GM12874 (cell line): ENCODE data around the gene FHOD3.

ENCODE experiments used
- TF ChIP-seq, protein P1 (sequence below): IDR thresholded peaks from 2 replicates; pipeline ENCODE4 v1.5.1; 2011; ENCODE audit warnings: low read depth, mild to moderate bottlenecking, control low read depth, low read length, moderate library complexity; ENCODE audit not compliant: insufficient read depth

Gene FHOD3

DNA sequence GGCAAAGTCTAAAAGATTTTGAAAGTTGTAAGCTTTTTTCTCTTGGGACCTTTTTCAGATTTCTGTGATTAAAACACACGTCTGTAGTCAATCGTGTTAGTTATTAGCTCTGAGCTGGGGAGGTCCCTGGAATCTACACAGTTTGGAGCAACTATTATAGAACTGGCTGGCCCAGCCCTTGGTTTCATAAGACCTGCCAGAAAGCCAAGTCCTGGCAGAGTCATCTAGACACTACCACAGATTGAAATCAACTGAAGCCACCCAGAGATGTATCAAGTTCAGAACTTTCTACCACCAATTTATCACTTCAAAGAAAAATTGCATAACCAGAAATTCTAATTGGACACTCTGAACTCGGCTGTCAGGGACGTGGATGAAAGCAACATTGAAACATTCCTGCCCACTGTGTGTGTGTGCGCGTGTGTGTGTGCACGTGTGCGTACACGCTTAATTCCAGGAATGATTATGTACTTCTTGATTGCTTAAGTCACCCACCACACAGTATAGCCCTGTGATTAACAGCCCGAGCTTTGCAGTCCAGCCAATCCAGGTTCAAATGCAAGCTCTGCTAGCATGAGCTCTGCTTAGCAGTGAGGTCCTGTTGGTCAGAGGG, 405.0 kb downstream of the FHOD3 start:
- TF ChIP-seq, protein P1, sequence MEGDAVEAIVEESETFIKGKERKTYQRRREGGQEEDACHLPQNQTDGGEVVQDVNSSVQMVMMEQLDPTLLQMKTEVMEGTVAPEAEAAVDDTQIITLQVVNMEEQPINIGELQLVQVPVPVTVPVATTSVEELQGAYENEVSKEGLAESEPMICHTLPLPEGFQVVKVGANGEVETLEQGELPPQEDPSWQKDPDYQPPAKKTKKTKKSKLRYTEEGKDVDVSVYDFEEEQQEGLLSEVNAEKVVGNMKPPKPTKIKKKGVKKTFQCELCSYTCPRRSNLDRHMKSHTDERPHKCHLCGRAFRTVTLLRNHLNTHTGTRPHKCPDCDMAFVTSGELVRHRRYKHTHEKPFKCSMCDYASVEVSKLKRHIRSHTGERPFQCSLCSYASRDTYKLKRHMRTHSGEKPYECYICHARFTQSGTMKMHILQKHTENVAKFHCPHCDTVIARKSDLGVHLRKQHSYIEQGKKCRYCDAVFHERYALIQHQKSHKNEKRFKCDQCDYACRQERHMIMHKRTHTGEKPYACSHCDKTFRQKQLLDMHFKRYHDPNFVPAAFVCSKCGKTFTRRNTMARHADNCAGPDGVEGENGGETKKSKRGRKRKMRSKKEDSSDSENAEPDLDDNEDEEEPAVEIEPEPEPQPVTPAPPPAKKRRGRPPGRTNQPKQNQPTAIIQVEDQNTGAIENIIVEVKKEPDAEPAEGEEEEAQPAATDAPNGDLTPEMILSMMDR = no peak

DNA sequence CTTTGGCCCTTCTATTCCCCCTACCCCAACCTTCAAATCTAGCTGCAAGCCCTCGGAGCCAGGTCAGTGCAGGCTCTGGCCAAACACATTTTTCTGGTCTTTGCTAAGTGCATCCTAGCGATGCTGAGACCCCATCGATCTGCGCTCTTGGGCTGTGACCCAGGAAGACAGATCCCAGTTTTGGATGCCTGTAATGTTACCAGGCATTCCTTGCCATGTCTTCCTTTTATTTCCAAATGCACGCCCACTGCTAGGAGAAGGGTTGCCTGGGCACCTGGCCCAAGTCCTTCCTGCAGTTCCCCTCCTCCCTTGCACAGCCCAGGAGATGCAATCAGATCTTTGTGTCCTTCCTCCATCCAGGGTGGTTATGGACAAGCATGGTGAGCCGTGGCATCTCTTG, 406.6 kb downstream of the FHOD3 start:
- TF ChIP-seq, protein P1 = no peak

DNA sequence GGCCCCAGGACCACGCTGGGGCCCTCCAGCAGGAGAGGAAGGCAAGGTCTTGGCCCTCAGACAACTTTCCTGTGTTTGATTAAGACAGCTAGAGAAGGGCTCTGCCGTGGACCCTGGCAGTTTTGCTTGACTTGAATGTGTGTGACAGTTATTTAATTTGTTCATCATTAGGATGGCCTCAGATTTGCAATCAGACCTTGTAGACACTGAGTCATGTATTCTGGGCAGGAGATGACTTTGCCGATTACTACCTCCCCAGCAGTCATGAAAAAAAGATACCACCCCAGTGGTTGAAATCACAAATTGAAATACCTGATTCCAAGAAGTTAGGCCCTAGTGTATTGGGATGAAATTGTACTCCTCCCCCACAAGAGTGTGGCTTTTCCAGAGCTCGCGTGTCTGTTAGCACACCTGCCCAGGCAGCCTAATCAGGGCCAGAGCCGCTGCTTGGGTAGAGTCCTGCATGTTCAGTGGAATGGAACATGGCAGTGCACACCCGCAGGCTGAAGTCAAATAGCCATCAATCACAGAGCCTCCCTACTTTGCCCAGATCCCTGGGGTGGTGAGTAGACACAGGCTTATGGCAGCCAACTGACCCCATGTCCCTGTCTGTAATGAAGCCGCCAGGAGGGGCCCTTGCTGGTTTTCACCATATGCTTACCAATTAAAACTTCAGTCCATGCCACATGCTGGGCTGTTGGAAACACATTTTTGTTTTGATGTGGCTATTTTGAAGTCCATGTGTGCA, 408.8 kb downstream of the FHOD3 start:
- TF ChIP-seq, protein P1 = no peak

DNA sequence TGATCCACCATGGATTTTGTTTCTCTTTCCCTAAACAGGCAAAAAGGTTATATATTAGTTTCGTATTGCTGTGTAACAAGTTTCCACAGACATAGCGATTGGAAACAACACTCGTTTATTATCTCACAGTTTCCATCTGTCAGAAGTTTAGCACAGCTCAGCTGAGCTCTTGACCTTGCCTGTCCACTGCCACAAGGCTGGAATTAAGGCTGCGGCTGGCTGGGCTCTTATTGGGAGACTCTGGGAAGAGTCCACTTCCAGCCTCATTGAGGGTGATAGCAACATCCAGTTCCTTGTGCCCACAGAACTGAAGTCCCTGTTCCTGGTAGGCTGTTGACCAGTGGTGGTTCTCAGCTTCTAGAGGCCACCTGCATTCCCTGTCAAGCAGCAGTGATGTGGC, 410.9 kb downstream of the FHOD3 start:
- TF ChIP-seq, protein P1 = no peak

DNA sequence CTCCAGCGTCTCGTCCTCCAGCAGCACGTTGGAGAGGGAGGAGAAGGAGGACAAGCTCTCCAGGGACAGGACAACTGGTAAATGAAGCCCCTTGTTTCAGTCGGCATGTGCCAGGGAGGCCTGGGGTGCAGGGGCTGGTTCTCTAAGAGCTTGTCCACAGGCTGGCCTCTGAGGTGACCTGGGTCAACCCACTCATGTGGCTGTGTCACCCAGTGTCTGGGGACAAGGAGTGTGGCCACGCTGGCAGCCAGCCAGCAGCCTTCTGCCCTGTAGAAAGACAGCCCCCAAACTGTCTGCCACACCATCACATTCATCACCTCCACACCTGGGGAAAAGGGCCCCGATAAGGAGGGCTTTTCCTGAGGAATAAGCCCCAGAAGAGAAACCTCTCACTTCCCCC, 411.8 kb downstream of the FHOD3 start:
- TF ChIP-seq, protein P1 = no peak

DNA sequence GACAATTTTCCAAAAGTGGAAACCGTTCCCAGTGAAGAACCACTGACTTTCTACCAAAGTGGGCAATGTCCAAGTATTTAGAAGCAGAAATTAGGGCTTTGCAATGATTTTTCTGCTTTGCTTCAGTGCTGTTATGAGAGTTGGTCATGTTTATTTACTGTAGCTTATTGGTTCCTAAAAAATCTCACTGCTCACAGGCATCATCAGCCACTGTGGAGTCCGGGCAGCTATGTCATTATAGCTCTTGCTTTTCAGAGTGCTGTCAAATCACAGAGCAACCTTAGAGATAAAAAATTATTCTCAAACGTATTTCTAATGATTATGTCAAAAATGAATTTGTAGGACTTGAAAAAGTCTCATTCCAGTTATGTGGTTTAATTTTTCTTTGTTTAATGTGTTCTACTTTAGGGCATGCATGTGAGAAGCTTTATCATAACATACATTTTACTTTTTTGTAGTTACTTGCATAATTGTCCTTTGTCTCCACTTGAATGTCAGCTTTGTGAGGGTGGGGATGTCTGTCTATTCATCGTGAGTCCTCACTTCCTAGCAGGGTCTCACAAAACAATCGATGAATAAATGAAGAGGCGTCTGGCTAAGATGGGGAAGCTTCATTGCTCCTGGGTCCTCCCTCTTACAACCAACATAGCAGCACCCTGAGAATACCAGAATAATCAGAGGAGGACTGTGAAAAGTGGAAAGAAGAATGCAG, 413.7 kb downstream of the FHOD3 start:
- TF ChIP-seq, protein P1 = no peak

DNA sequence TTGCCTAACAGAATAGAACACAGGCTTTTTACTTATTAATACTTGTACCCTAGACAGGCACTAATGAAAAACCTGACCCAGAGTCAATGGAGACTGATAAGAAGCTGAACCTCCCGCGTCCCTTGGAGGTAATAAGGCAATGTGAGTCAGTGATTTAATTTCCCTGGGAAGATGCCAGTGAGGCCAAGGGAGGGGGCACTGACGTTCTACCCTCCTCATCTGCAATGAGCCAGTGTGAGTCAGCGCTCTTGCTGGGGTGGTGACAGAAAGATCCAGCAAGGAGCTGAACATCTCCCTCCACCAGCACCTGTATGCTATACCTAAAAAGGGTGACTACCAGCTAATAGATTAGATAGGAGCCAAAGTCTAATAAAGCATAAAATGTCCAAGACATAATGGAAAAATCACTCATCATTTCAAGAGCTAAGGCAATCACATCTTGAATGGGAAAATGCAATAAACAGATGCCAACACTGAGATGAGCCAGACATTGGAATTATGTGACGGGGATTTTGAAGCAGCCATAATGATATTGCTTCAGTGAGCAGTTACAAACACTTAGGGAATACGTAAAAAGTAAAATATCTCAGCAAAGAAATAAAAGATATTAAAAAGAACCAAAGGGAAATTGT, 414.4 kb downstream of the FHOD3 start:
- TF ChIP-seq, protein P1 = no peak
